GM18508 (cell line): Measurements from ENCODE around the gene CDC42EP5.

Source experiments
- ATAC-seq: cut with Tn5 transposase; IDR thresholded peaks from one replicate; pipeline ENCODE4 v1.9.1; 2021; ENCODE audit warnings: moderate number of reproducible peaks; ENCODE audit not compliant: insufficient read depth, unreplicated experiment

Gene CDC42EP5

DNA sequence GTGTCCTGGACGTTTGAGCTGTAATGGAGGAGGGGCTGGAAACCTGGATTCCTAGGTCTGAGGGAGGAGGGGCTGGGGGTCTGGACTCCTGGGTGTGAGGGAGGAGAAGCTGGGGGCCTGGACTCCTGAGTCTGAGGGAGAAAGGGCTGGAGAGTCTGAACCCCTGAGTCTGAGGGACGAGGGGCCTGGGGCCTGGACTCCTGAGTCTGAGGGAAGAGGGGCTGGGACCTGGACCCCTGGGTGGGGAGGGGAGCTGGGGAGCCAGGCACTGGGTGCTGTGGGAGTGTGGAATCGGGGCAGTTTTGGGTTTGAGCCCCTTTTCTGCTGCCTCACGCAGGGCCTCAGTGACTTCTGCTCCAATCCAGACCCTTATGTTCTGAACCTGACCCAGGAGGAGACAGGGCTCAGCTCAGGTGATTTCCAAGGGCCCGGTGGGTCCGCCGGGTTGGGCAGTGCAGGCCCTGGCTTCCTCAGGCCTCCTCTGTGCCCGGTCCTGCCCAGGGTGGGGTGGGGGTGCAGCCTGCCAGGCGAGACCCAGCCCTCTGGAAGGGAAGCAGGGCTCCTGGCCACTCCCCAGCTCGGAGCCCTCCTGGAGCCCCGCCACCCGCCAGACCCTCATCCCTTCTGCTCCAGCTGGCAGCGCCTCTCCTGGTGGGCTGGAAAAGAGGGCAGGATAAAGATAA, 43.4 kb downstream of the CDC42EP5 start:
- no peak for ATAC-seq

GRCh38 chr19:54429176-54429495, 44.0 kb downstream of the CDC42EP5 start:
- no peak for ATAC-seq

GRCh38 chr19:54428323-54429175, 44.5 kb downstream of the CDC42EP5 start:
- ATAC-seq: no peak

GRCh38 chr19:54427586-54427985, 45.5 kb downstream of the CDC42EP5 start:
- no peak for ATAC-seq

GRCh38 chr19:54426291-54426931, 46.7 kb downstream of the CDC42EP5 start:
- ATAC-seq: no peak

DNA sequence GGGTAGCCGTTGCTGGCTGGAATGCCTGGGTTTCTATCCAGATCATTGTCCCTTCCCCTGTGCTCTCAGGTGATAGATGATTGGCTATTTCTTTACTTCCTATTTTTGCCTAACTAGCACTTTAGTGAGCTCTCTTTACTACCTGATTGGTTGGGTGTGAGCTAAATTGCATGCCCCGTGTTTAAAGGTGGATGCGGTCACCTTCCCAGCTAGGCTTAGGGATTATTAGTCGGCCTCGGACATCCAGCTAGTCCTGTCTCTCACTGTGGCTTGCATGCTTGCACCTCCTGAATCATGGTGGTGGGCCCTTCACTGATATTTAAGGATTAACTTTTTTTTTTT, 47.7 kb downstream of the CDC42EP5 start:
- ATAC-seq: no peak

DNA sequence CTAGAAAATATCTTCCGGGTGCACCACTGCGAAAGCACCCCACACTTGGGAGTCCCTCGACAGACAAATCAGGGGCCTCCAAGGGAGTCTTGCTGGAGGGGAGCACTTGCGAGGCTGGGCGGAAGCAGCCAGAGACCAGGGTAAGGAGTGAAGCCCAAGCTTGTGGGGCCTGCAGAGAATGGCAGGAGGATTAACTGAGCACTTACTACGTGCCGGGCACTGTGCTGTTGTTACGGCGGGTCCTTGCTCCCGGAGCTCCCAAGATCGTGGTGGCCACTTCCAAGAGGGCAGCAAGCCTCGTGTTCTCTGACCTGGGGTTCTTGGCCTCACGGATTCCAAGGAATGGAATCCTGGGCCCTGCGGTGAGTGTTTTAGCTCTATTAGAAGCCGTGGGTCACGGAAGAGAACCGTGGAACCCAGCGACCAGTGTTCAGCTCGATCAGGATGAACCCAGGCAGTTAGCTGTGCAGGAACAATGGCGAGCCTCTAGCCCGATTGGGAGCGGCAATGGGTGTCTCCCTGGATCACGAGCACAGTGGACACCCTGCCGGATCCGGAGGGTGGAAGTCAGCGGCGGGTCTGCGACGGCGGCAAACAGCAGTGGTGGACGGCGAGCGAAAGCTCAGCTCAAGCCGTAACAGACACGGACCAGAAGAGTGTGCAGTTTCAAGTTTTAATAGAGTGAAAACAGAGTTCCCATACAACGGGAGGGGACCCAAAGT, 48.3 kb downstream of the CDC42EP5 start:
- no peak for ATAC-seq

DNA sequence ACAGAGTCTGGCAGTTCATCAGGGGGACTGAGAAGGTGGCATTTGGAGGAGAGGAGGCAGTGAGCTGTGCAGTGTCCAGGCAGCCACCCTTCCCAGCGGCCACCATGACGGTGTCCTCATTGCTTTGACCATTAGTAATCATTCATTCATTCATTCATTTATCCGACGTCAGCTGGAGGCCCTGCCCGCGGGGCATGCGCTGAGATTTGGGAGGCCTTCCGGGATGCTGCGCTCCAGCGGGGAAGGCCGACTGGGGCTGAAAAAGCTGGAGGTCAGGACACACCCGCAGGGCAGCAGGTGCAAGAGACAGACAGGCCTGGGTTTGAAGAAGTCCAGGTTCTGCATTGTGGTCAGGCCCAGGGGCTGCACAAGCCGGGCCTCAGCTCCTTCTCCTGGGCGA, 48.9 kb downstream of the CDC42EP5 start:
- ATAC-seq: no peak

DNA sequence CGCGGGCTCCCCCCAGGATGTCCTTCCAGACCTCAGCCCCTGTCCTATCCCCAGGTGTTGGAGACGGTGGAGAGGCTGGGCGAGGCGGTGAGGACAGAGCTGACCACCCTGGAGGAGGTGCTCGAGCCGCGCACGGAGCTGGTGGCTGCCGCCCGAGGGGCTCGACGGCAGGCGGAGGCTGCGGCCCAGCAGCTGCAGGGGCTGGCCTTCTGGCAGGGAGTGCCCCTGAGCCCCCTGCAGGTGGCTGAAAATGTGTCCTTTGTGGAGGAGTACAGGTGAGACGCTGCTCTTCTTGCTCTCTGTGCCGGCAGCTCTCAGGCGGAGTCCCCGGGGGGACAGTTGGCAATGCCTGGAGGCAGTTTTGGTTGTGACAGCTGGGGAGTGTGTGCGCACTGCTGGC, 51.0 kb downstream of the CDC42EP5 start:
- no peak for ATAC-seq

GRCh38 chr19:54421521-54421920, 51.6 kb downstream of the CDC42EP5 start:
- no peak for ATAC-seq

DNA sequence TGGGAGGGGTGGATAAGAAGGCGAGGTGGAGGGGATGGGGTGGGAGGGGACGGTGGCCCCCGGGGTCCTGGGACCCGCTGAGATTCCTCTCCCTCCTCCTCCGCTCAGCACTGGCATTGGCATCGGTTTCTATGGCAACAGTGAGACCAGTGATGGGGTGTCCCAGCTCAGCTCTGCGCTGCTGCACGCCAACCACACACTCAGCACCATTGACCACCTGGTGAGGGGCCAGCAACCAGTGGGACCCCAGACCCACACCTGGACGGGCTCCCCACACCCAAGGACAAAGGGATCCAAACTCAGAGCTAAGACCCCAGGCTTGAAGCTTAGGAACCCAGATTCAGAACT, 52.0 kb downstream of the CDC42EP5 start:
- ATAC-seq: no peak

DNA sequence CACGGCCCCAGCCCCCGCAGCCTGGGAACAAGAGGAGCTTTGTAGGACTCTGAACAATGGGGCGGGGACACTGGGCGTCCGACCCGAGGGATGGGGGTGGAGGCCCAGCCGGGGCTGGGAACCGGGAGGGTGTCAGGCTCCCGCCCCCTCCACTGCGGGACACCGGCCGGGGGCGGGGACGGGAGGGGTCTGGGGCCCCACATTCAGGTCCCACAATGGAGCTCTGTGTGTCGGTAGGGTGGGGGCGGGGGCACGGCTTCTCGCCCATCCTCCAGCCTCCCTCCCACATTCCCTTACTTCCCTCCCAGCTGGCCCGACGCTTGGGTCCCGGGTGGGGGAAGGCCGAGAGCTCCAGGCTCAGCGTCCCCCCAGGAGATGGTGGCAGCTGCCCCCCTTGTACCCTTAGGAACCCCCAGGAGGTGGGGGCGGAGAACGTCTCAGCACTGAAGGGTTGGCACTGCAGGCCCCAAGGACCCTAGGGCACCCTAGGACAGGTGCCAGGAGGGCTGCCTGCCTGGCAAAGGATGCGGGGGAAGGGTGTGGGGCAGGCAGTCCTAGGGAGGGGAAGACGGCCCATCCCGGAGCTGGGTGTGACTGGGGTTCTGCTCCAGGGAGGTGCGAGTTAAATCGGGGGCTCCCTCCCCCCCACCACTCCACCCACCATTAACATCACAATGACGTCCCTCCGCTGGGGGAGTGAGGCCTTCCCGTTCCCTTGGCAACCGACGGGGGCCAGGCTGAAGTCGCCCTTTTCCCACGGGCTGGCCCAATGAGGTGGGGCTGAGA, 52.5 kb downstream of the CDC42EP5 start:
- no peak for ATAC-seq

DNA sequence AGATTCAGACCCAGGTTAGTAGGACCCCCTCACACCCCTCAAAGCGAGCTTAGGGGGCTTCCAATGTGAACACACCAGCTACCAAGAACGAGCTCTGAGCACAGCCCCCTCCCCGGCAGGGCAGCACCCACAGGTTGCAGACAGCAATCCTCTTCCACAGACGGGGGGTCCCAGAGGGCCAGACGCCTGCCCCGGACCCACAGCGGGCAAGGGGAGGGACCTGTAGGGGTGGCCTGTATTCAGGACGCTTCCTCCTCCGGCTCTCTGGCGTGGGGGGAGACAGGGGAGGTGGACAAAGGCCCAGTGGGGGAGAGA, 53.1 kb downstream of the CDC42EP5 start:
- ATAC-seq: no peak

GRCh38 chr19:54418930-54419800, 53.9 kb downstream of the CDC42EP5 start:
- no peak for ATAC-seq

GRCh38 chr19:54418030-54418929, 54.8 kb downstream of the CDC42EP5 start:
- ATAC-seq: no peak

GRCh38 chr19:54416695-54417491, 56.2 kb downstream of the CDC42EP5 start:
- no peak for ATAC-seq

- ATAC-seq: no peak
Measured at GRCh38 chr19:54415901-54416673, 57.0 kb downstream of the CDC42EP5 start.
